HEK293 (cell line): ENCODE measurements around the gene NSL1.

Source experiments
- CTCF ChIA-PET: fragments of 350-600 bp; formaldehyde crosslinking; extraction: SDS; loops from one replicate; lab custom pipeline; 2021; ENCODE audit warnings: antibody characterized with exemption; lab: Yijun Ruan, JAX
- POLR2A ChIA-PET: fragments of 300-600 bp; formaldehyde crosslinking; extraction: SDS; loops from one replicate; lab custom pipeline; 2020; ENCODE audit warnings: antibody characterized with exemption, inconsistent platforms; lab: Yijun Ruan, JAX
- H3K27ac ChIP-seq: fragments of 200-500 bp; sonication (Bioruptor generic); 2 replicates; pipeline ENCODE4 v1.5.1; 2014; ENCODE audit warnings: low read depth, low read length, control low read depth, inconsistent platforms; ENCODE audit errors: extremely low read depth
- H3K36me3 ChIP-seq, 2 experiments: fragments of 200-500 bp in 1 of 2; sonication (Bioruptor generic) in 1 of 2; 1 replicate in 1 of 2; 2 replicates in 1 of 2; pipeline ENCODE4 v1.5.1; 2014 to 2017; ENCODE audit warnings: inconsistent platforms in 2 of 2, low read length in 2 of 2; ENCODE audit not compliant: control insufficient read depth in 2 of 2, insufficient read depth in 1 of 2
- H3K4me1 ChIP-seq: fragments of 200-500 bp; sonication (Bioruptor generic); 2 replicates; pipeline ENCODE4 v1.5.1; 2014; ENCODE audit warnings: mild to moderate bottlenecking, low read length, inconsistent platforms; ENCODE audit not compliant: control insufficient read depth, insufficient read depth
- H3K4me3 ChIP-seq: 2 replicates; pipeline ENCODE4 v1.5.1; 2011; ENCODE audit warnings: low read depth, mild to moderate bottlenecking, control low read depth, low read length, moderate library complexity
- H3K9me3 ChIP-seq: fragments of 200-500 bp; sonication (Bioruptor generic); 2 replicates; pipeline ENCODE4 v1.5.1; 2014; ENCODE audit warnings: low read depth, low read length, inconsistent platforms; ENCODE audit not compliant: control insufficient read depth, insufficient read depth
- GLI2 ChIP-seq: fragments of 450-650 bp; formaldehyde crosslinking; IDR thresholded peaks from 2 replicates; pipeline ENCODE4; 2017; ENCODE audit warnings: missing biosample characterization, missing genetic modification characterization, low read depth, borderline replicate concordance
- GLI4 ChIP-seq: fragments of 450-650 bp; formaldehyde crosslinking; IDR thresholded peaks from 2 replicates; pipeline ENCODE4 v1.5.1; 2016; ENCODE audit warnings: missing biosample characterization, missing genetic modification characterization
- HOXC10 ChIP-seq: sonication (generic); formaldehyde crosslinking; IDR thresholded peaks from 2 replicates; pipeline ENCODE4 v1.8.1; 2023; ENCODE audit warnings: mild to moderate bottlenecking, missing genetic modification reagents
- KLF16 ChIP-seq: fragments of 450-650 bp; formaldehyde crosslinking; IDR thresholded peaks from 2 replicates; pipeline ENCODE4 v1.5.1; 2017; ENCODE audit warnings: missing biosample characterization, missing genetic modification characterization
- MEIS1 ChIP-seq: sonication (generic); formaldehyde crosslinking; IDR thresholded peaks from 2 replicates; pipeline ENCODE4 v1.8.1; 2022; ENCODE audit warnings: missing genetic modification reagents, mild to moderate bottlenecking, borderline replicate concordance
- MZF1 ChIP-seq: fragments of 450-650 bp; formaldehyde crosslinking; IDR thresholded peaks from 2 replicates; pipeline ENCODE4 v1.5.1; 2017; ENCODE audit warnings: missing biosample characterization, missing genetic modification characterization, borderline replicate concordance
- SP3 ChIP-seq: fragments of 450-650 bp; formaldehyde crosslinking; IDR thresholded peaks from 2 replicates; pipeline ENCODE4 v1.5.1; 2016; ENCODE audit warnings: missing biosample characterization, missing genetic modification characterization
- TRIM28 ChIP-seq: IDR thresholded peaks from 2 replicates; pipeline ENCODE4 v1.6.1; 2011; ENCODE audit warnings: low read length, control low read depth, borderline replicate concordance
- WT1 ChIP-seq: fragments of 450-650 bp; formaldehyde crosslinking; IDR thresholded peaks from 2 replicates; pipeline ENCODE4 v1.5.1; 2016; ENCODE audit warnings: missing biosample characterization, missing genetic modification characterization
- ZBTB1 ChIP-seq: fragments of 450-650 bp; formaldehyde crosslinking; IDR thresholded peaks from 2 replicates; pipeline ENCODE4 v1.5.1; 2016; ENCODE audit warnings: missing biosample characterization, missing genetic modification characterization
- ZBTB21 ChIP-seq: fragments of 450-650 bp; formaldehyde crosslinking; IDR thresholded peaks from 2 replicates; pipeline ENCODE4 v1.5.1; 2017; ENCODE audit warnings: missing biosample characterization, missing genetic modification characterization
- ZNF10 ChIP-seq: fragments of 450-650 bp; formaldehyde crosslinking; IDR thresholded peaks from 2 replicates; pipeline ENCODE4 v1.5.1; 2017; ENCODE audit warnings: missing biosample characterization, missing genetic modification characterization
- ZNF114 ChIP-seq: fragments of 450-650 bp; formaldehyde crosslinking; IDR thresholded peaks from 2 replicates; pipeline ENCODE4 v1.5.0; 2017; ENCODE audit warnings: missing biosample characterization, missing genetic modification characterization
- ZNF155 ChIP-seq: fragments of 450-650 bp; formaldehyde crosslinking; IDR thresholded peaks from 2 replicates; pipeline ENCODE4 v1.5.1; 2016; ENCODE audit warnings: missing biosample characterization, missing genetic modification characterization
- ZNF16 ChIP-seq: fragments of 450-650 bp; formaldehyde crosslinking; IDR thresholded peaks from 2 replicates; pipeline ENCODE4 v1.5.1; 2016; ENCODE audit warnings: low read depth, missing biosample characterization, missing genetic modification characterization
- ZNF175 ChIP-seq: fragments of 450-650 bp; formaldehyde crosslinking; IDR thresholded peaks from 2 replicates; pipeline ENCODE4 v1.5.1; 2016; ENCODE audit warnings: missing biosample characterization, missing genetic modification characterization
- ZNF221 ChIP-seq: fragments of 450-650 bp; formaldehyde crosslinking; IDR thresholded peaks from 2 replicates; pipeline ENCODE4 v1.5.1; 2017; ENCODE audit warnings: missing biosample characterization, missing genetic modification characterization, borderline replicate concordance
- ZNF292 ChIP-seq: fragments of 450-650 bp; formaldehyde crosslinking; IDR thresholded peaks from 2 replicates; pipeline ENCODE4 v1.5.1; 2016; ENCODE audit warnings: low read depth, missing biosample characterization, missing genetic modification characterization, borderline replicate concordance
- ZNF341 ChIP-seq: fragments of 450-650 bp; formaldehyde crosslinking; IDR thresholded peaks from 2 replicates; pipeline ENCODE4; 2016; ENCODE audit warnings: low read depth, missing biosample characterization, missing genetic modification characterization
- ZNF366 ChIP-seq: fragments of 450-650 bp; formaldehyde crosslinking; conservative IDR thresholded peaks from 2 replicates; pipeline ENCODE4 v1.5.1; 2016; ENCODE audit warnings: missing biosample characterization, missing genetic modification characterization
- ZNF416 ChIP-seq: fragments of 450-650 bp; formaldehyde crosslinking; IDR thresholded peaks from 2 replicates; pipeline ENCODE4 v1.5.1; 2016; ENCODE audit warnings: missing biosample characterization, missing genetic modification characterization
- ZNF544 ChIP-seq: fragments of 450-650 bp; formaldehyde crosslinking; IDR thresholded peaks from 2 replicates; pipeline ENCODE4 v1.5.0; 2017; ENCODE audit warnings: missing biosample characterization, missing genetic modification characterization
- ZNF549 ChIP-seq: fragments of 450-650 bp; IDR thresholded peaks from 2 replicates; pipeline ENCODE4 v1.5.1; 2018; ENCODE audit warnings: missing biosample characterization, missing genetic modification characterization, mild to moderate bottlenecking, inconsistent platforms, moderate library complexity
- ZNF571 ChIP-seq: fragments of 450-650 bp; formaldehyde crosslinking; IDR thresholded peaks from 2 replicates; pipeline ENCODE4 v1.5.0; 2017; ENCODE audit warnings: missing biosample characterization, missing genetic modification characterization
- ZNF660 ChIP-seq: fragments of 450-650 bp; IDR thresholded peaks from 2 replicates; pipeline ENCODE4 v1.5.1; 2018; ENCODE audit warnings: missing biosample characterization, mild to moderate bottlenecking, missing genetic modification characterization
- ZNF701 ChIP-seq: fragments of 450-650 bp; formaldehyde crosslinking; IDR thresholded peaks from 2 replicates; pipeline ENCODE4 v1.5.1; 2016; ENCODE audit warnings: missing biosample characterization, missing genetic modification characterization
- ZNF837 ChIP-seq: fragments of 450-650 bp; formaldehyde crosslinking; IDR thresholded peaks from 2 replicates; pipeline ENCODE4 v1.5.1; 2016; ENCODE audit warnings: missing biosample characterization, missing genetic modification characterization
- TF ChIP-seq, protein P1 (sequence below): sonication (generic); formaldehyde crosslinking; IDR thresholded peaks from 2 replicates; pipeline ENCODE4 v1.8.1; 2022; ENCODE audit warnings: mild to moderate bottlenecking, moderate library complexity, missing genetic modification reagents
- TF ChIP-seq, protein P2 (sequence below): fragments of 450-650 bp; formaldehyde crosslinking; IDR thresholded peaks from 2 replicates; pipeline ENCODE4 v1.5.1; 2017; ENCODE audit warnings: missing biosample characterization, missing genetic modification characterization

The NSL1 gene

DNA sequence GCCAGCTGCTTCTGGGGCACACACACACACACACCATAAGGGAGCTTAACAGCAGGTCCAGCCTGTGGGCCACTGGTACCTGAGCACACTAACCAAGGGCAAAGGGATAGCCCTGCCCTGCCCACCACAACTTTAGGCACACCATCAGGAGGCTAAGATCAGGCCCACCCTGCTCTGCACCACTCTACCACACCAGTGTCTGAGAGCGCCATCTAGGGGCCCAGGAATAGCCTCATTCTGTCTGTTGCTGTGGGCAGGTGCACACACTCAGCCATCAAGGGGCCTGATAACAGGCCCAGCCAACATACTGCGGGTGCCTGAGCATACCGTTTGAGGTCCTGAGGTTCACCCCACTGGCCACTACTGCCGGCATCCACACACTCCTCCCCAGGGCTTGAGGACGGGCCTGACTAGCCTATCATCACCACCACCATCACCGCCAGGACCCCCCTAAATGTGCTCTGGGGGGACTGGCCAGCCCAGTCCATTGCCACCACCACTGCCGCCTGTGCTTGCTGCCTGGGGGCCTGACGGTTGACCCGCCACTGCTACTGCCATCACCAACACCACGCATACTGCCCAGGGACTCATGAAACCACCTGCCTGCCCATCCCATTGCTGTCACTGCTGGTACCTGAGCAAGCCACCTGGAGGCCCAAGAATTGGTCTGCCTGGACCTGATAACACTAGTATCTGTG lies 31.3 kb downstream of the NSL1 start (continued):
- TF ChIP-seq ZBTB21 (no peak), WT1 (tag by site-specific recombination) (no peak), SP3 (tag by site-specific recombination) (no peak), ZNF660 (tag by site-specific recombination) (no peak)

DNA sequence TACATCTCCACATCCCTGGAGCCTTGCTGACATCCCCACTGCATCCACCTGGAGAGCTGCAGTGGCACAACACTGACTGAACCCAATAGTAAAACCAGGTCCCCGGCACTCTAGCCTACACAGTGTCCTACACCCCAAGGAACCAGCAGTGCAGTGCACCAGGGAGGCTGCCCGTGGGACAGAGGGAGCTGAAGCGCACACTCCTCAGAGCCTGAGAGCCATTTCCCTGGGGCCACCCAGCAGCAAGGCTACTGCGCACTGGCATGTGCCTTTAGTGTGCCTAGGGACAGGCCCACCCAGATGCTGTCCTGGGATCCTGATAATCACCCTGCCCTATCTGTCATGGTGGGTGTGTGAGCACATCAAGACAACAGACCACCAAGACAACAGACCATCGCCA lies 31.9 kb downstream of the NSL1 start:
- Histone ChIP-seq H3K4me1 (no peaks in the 10 kb centered on the region), H3K36me3 (peaks cover 7 to 11% of the 10 kb centered on the region in 2 experiments), H3K9me3 (no peaks in the 10 kb centered on the region), H3K4me3 (no peak overlapping the region), H3K27ac (no peak overlapping the region)
- ChIA-PET POLR2A (no interaction called here), CTCF (interaction anchor here (0.7 to 1.9 kb wide), 5 partner anchors 8 to 52 kb away, joined by 3 to 8 read pairs (median 5); no protein-coding TSS in a partner anchor)
- TF ChIP-seq ZNF16 (tag by site-specific recombination) (no peak), HOXC10 (CRISPR knock-in tag) (no peak)
- TF ChIP-seq, protein P1, sequence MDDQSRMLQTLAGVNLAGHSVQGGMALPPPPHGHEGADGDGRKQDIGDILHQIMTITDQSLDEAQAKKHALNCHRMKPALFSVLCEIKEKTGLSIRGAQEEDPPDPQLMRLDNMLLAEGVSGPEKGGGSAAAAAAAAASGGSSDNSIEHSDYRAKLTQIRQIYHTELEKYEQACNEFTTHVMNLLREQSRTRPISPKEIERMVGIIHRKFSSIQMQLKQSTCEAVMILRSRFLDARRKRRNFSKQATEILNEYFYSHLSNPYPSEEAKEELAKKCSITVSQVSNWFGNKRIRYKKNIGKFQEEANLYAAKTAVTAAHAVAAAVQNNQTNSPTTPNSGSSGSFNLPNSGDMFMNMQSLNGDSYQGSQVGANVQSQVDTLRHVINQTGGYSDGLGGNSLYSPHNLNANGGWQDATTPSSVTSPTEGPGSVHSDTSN (CRISPR knock-in tag), result no peak
- TF ChIP-seq, protein P2, sequence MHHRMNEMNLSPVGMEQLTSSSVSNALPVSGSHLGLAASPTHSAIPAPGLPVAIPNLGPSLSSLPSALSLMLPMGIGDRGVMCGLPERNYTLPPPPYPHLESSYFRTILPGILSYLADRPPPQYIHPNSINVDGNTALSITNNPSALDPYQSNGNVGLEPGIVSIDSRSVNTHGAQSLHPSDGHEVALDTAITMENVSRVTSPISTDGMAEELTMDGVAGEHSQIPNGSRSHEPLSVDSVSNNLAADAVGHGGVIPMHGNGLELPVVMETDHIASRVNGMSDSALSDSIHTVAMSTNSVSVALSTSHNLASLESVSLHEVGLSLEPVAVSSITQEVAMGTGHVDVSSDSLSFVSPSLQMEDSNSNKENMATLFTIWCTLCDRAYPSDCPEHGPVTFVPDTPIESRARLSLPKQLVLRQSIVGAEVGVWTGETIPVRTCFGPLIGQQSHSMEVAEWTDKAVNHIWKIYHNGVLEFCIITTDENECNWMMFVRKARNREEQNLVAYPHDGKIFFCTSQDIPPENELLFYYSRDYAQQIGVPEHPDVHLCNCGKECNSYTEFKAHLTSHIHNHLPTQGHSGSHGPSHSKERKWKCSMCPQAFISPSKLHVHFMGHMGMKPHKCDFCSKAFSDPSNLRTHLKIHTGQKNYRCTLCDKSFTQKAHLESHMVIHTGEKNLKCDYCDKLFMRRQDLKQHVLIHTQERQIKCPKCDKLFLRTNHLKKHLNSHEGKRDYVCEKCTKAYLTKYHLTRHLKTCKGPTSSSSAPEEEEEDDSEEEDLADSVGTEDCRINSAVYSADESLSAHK (tag by site-specific recombination), result no peak

DNA sequence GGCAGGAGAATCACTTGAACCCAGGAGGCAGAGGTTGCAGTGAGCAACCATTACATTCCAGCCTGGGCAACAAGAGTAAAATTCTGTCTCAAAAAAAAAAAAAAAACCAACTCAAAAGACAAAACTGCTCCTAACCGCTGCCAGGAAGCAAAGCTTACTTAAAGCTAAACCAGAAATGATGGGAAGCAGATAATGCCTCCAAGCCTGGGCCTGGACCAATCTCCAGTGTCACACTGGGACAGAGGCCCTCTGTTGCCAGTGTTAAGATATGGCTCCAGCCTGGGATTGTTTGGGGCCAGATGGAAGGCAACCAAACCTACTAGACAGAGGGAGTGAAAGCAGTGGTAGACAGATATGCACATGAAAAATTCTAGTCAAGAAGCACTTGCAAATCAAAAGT lies 36.9 kb downstream of the NSL1 start:
- Histone ChIP-seq H3K27ac (no peak overlapping the region), H3K4me3 (no peak overlapping the region), H3K4me1 (no peaks in the 10 kb centered on the region), H3K9me3 (no peaks in the 10 kb centered on the region), H3K36me3 (peaks cover 6 to 7% of the 10 kb centered on the region in 2 experiments)
- TF ChIP-seq TRIM28, result no peak
- no peak for TF ChIP-seq ZNF341
- no peak for TF ChIP-seq MZF1 (tag by site-specific recombination)
- no peak for TF ChIP-seq ZNF837 (tag by site-specific recombination)
- no peak for TF ChIP-seq ZNF549
- TF ChIP-seq GLI2 (tag by site-specific recombination), result no peak
- TF ChIP-seq ZNF16 (tag by site-specific recombination), result no peak
- TF ChIP-seq ZNF416 (tag by site-specific recombination), result no peak
- no peak for TF ChIP-seq ZNF292 (tag by site-specific recombination)
- TF ChIP-seq ZNF571 (tag by site-specific recombination), result no peak
- ChIA-PET CTCF (interaction anchor here (0.6 to 1.8 kb wide), 5 partner anchors 10 to 427 kb away, joined by 3 to 7 read pairs (median 4); no protein-coding TSS in a partner anchor), POLR2A (no interaction called here)

DNA sequence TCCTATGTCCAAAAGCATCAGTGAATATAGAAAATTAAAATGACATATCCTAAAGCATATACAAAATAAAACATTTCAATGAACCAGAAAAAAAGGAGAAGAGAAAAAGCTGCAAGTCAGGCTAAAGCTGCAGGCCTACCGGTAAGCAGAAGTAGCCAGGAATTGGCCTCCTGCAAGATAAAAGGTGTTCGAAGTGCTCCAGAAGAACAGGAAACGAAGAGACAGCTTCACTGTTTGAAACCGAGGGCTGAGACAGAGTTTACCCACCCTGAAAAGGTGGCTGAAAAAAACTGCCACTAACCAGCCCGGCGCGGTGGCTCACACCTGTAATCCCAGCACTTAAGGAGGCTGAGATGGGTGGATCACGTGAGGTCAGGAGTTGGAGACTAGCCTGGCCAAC lies 37.4 kb downstream of the NSL1 start:
- no peaks in the 10 kb centered on the region for H3K4me1 ChIP-seq
- no peak overlapping the region for H3K27ac ChIP-seq
- no peak overlapping the region for H3K4me3 ChIP-seq
- CTCF ChIA-PET, result interaction anchor here (0.6 to 1.8 kb wide), 5 partner anchors 9 to 427 kb away, joined by 3 to 7 read pairs (median 3); no protein-coding TSS in a partner anchor
- H3K36me3 ChIP-seq, result peaks cover 6 to 7% of the 10 kb centered on the region in 2 experiments
- POLR2A ChIA-PET, result no interaction called here
- H3K9me3 ChIP-seq, result no peaks in the 10 kb centered on the region
- TF ChIP-seq ZNF221 (tag by site-specific recombination) (no peak), ZNF10 (tag by site-specific recombination) (no peak), ZNF701 (tag by site-specific recombination) (no peak), ZNF366 (no peak), ZNF175 (tag by site-specific recombination) (no peak), MEIS1 (no peak), ZNF544 (tag by site-specific recombination) (no peak), KLF16 (tag by site-specific recombination) (no peak), GLI4 (no peak), ZNF660 (tag by site-specific recombination) (no peak), ZBTB21 (no peak), ZNF155 (tag by site-specific recombination) (no peak), ZNF837 (tag by site-specific recombination) (no peak), ZNF114 (tag by site-specific recombination) (no peak), ZBTB1 (tag by site-specific recombination) (no peak)
